ENCODE data around the gene R3HDM2. TPM values are rescaled to one million over a fixed set of nuclear protein-coding genes. Genes with fewer than 3 reads are reported as not detected.

The R3HDM2 gene
- total and polyA plus RNA-seq, 7 experiments from 2014 or later = 13.7 to 145 (median 111) TPM

- Histone ChIP-seq H3K27ac (ENCODE audit: low read depth, low read length) (no peak overlapping the region), H3K27me3 (ENCODE audit: control insufficient read depth in 2 of 2, insufficient read depth in 2 of 2, low read length in 2 of 2) (peaks cover 11 to 60% of the 10 kb centered on the region in 2 donors), H3K9me3 (ENCODE audit: control insufficient read depth in 2 of 3, low read length in 3 of 3) (no peaks in the 10 kb centered on the region), H3K4me3 (ENCODE audit: low read length) (no peak overlapping the region), H3K4me1 (ENCODE audit: control insufficient read depth in 2 of 2, insufficient read depth in 2 of 2, low read length in 2 of 2) (peaks cover 27 to 34% of the 10 kb centered on the region in 2 donors), H3K36me3 (ENCODE audit: control insufficient read depth in 2 of 3, insufficient read depth in 3 of 3, low read length in 3 of 3) (no peaks in the 10 kb centered on the region)
- CTCF ChIA-PET = interaction anchor here (0.7 to 5.3 kb wide), 2 partner anchors 16 to 27 kb away, joined by 3 to 156 read pairs; a partner anchor contains a TSS
- no peaks in the 10 kb centered on the region for H3K36me3 Mint-ChIP-seq
- peak overlapping the region; percentile 25 to 84 (median 68) for H3K4me3 Mint-ChIP-seq
- ATAC-seq = peak; percentile 33
- POLR2A ChIA-PET = interaction anchor here (0.7 kb wide), 1 partner anchor 27 kb away, joined by 3 read pairs; no protein-coding TSS in a partner anchor
- peaks cover 59 to 65% (median 61%) of the 10 kb centered on the region in 5 donors for H3K27me3 Mint-ChIP-seq
- peak overlapping the region in 2 of 9 donors; percentile 0 to 39 for H3K27ac Mint-ChIP-seq
- intact Hi-C loops (cut with micrococcal nuclease) = loop anchor here in 1 of 2 donors (2.0 kb wide), 1 partner anchor 247 kb away; no protein-coding TSS in a partner anchor
- DNase-seq = peak in 1 of 9 donors; percentile 34
- H3K4me1 Mint-ChIP-seq = peaks cover 30 to 53% (median 39%) of the 10 kb centered on the region in 7 donors
- peaks cover 0 to 3% (median 0%) of the 10 kb centered on the region in 11 donors for H3K9me3 Mint-ChIP-seq
Observed at GRCh38 chr12:57215668-57216013, 215.2 kb downstream of the R3HDM2 start.

- H3K4me3 ChIP-seq (ENCODE audit: low read length) = no peak overlapping the region
- H3K4me1 ChIP-seq (ENCODE audit: control insufficient read depth in 2 of 2, insufficient read depth in 2 of 2, low read length in 2 of 2) = peaks cover 27 to 34% of the 10 kb centered on the region in 2 donors
- H3K9me3 ChIP-seq (ENCODE audit: control insufficient read depth in 2 of 3, low read length in 3 of 3) = no peaks in the 10 kb centered on the region
- no peaks in the 10 kb centered on the region for H3K36me3 ChIP-seq (ENCODE audit: control insufficient read depth in 2 of 3, insufficient read depth in 3 of 3, low read length in 3 of 3)
- H3K4me1 Mint-ChIP-seq = peaks cover 28 to 51% (median 37%) of the 10 kb centered on the region in 7 donors
- ATAC-seq (no peak), DNase-seq (no peak)
- intact Hi-C loops (cut with micrococcal nuclease) = no loop called here
- peaks cover 0 to 2% (median 0%) of the 10 kb centered on the region in 11 donors for H3K9me3 Mint-ChIP-seq
- H3K27ac ChIP-seq (ENCODE audit: low read depth, low read length) = no peak overlapping the region
- CTCF ChIA-PET = interaction anchor here (1.2 to 5.3 kb wide), 8 partner anchors 10 to 91 kb away, joined by 4 to 156 read pairs (median 6); partner anchors contain the start of gene SHMT2
- H3K27me3 ChIP-seq (ENCODE audit: control insufficient read depth in 2 of 2, insufficient read depth in 2 of 2, low read length in 2 of 2) = peaks cover 9 to 58% of the 10 kb centered on the region in 2 donors
- no peaks in the 10 kb centered on the region for H3K36me3 Mint-ChIP-seq
- POLR2A ChIA-PET = interaction anchor here (0.7 to 3.0 kb wide), 4 partner anchors 14 to 27 kb away, joined by 3 to 23 read pairs (median 14); partner anchors contain the start of gene SHMT2
- peak overlapping the region in 9 of 10 donors; percentile 25 to 84 (median 64) for H3K4me3 Mint-ChIP-seq
- peaks cover 56 to 63% (median 59%) of the 10 kb centered on the region in 5 donors for H3K27me3 Mint-ChIP-seq
- peak overlapping the region in 1 of 9 donors; percentile 39 for H3K27ac Mint-ChIP-seq
Observed at GRCh38 chr12:57215065-57215464, 215.8 kb downstream of the R3HDM2 start.

- ChIA-PET POLR2A (interaction anchor here (0.9 to 3.0 kb wide), 5 partner anchors 12 to 28 kb away, joined by 3 to 23 read pairs (median 10); partner anchors contain the start of gene SHMT2), CTCF (interaction anchor here (0.5 to 5.3 kb wide), 14 partner anchors 9 to 502 kb away, joined by 3 to 156 read pairs (median 4); partner anchors contain the start of genes SHMT2 and STAC3)
- peaks cover 9 to 51% of the 10 kb centered on the region in 2 donors for H3K27me3 ChIP-seq (ENCODE audit: control insufficient read depth in 2 of 2, insufficient read depth in 2 of 2, low read length in 2 of 2)
- intact Hi-C loops (cut with micrococcal nuclease) = loop anchor here in 1 of 2 donors (1.0 kb wide), 1 partner anchor 29 kb away; no protein-coding TSS in a partner anchor
- Mint-ChIP-seq H3K27ac (peak overlapping the region in 3 of 9 donors; percentile 10 to 52 (median 11)), H3K4me1 (peaks cover 28 to 46% (median 34%) of the 10 kb centered on the region in 7 donors), H3K9me3 (no peaks in the 10 kb centered on the region), H3K36me3 (no peaks in the 10 kb centered on the region), H3K27me3 (peaks cover 50 to 57% (median 52%) of the 10 kb centered on the region in 5 donors), H3K4me3 (peak overlapping the region in 9 of 10 donors; percentile 20 to 81 (median 51))
- no peaks in the 10 kb centered on the region for H3K36me3 ChIP-seq (ENCODE audit: control insufficient read depth in 2 of 3, insufficient read depth in 3 of 3, low read length in 3 of 3)
- DNase-seq = peak in 8 of 9 donors; percentile 43 to 72 (median 63)
- H3K9me3 ChIP-seq (ENCODE audit: control insufficient read depth in 2 of 3, low read length in 3 of 3) = no peaks in the 10 kb centered on the region
- peaks cover 27 to 34% of the 10 kb centered on the region in 2 donors for H3K4me1 ChIP-seq (ENCODE audit: control insufficient read depth in 2 of 2, insufficient read depth in 2 of 2, low read length in 2 of 2)
- no peak overlapping the region for H3K27ac ChIP-seq (ENCODE audit: low read depth, low read length)
- H3K4me3 ChIP-seq (ENCODE audit: low read length) = no peak overlapping the region
- ATAC-seq = peak; percentile 59
Observed at GRCh38 chr12:57214398-57214781, 216.5 kb downstream of the R3HDM2 start.

- H3K27me3 ChIP-seq (ENCODE audit: control insufficient read depth in 2 of 2, insufficient read depth in 2 of 2, low read length in 2 of 2) = peaks cover 9 to 46% of the 10 kb centered on the region in 2 donors
- Mint-ChIP-seq H3K27me3 (peaks cover 45 to 52% (median 47%) of the 10 kb centered on the region in 5 donors), H3K27ac (peak overlapping the region in 2 of 9 donors; percentile 10 to 11), H3K9me3 (no peaks in the 10 kb centered on the region), H3K4me3 (peak overlapping the region in 6 of 10 donors; percentile 20 to 62 (median 48)), H3K4me1 (peaks cover 28 to 45% (median 34%) of the 10 kb centered on the region in 7 donors), H3K36me3 (no peaks in the 10 kb centered on the region)
- H3K4me3 ChIP-seq (ENCODE audit: low read length) = no peak overlapping the region
- ATAC-seq (no peak), DNase-seq (no peak)
- no peak overlapping the region for H3K27ac ChIP-seq (ENCODE audit: low read depth, low read length)
- H3K9me3 ChIP-seq (ENCODE audit: control insufficient read depth in 2 of 3, low read length in 3 of 3) = no peaks in the 10 kb centered on the region
- intact Hi-C loops (cut with micrococcal nuclease) = loop anchor here (1.0 to 2.0 kb wide), 3 partner anchors 25 to 249 kb away; no protein-coding TSS in a partner anchor
- CTCF ChIA-PET = interaction anchor here (0.5 to 5.3 kb wide), 17 partner anchors 9 to 503 kb away, joined by 3 to 156 read pairs (median 4); partner anchors contain the start of genes SHMT2 and STAC3
- POLR2A ChIA-PET = interaction anchor here (0.9 to 3.0 kb wide), 5 partner anchors 12 to 28 kb away, joined by 3 to 23 read pairs (median 10); partner anchors contain the start of gene SHMT2
- H3K4me1 ChIP-seq (ENCODE audit: control insufficient read depth in 2 of 2, insufficient read depth in 2 of 2, low read length in 2 of 2) = peaks cover 27 to 34% of the 10 kb centered on the region in 2 donors
- H3K36me3 ChIP-seq (ENCODE audit: control insufficient read depth in 2 of 3, insufficient read depth in 3 of 3, low read length in 3 of 3) = no peaks in the 10 kb centered on the region
Observed at GRCh38 chr12:57213763-57214397, 217.0 kb downstream of the R3HDM2 start.

GRCh38 chr12:57213058-57213715, 217.7 kb downstream of the R3HDM2 start:
- H3K4me3 Mint-ChIP-seq = peak overlapping the region in 8 of 10 donors; percentile 5 to 42 (median 24)
- H3K4me3 ChIP-seq (ENCODE audit: low read length) = no peak overlapping the region
- peaks cover 28 to 40% (median 34%) of the 10 kb centered on the region in 7 donors for H3K4me1 Mint-ChIP-seq
- no peaks in the 10 kb centered on the region for H3K36me3 ChIP-seq (ENCODE audit: control insufficient read depth in 2 of 3, insufficient read depth in 3 of 3, low read length in 3 of 3)
- peaks cover 38 to 45% (median 40%) of the 10 kb centered on the region in 5 donors for H3K27me3 Mint-ChIP-seq
- no peaks in the 10 kb centered on the region for H3K9me3 ChIP-seq (ENCODE audit: control insufficient read depth in 2 of 3, low read length in 3 of 3)
- ATAC-seq (peak; percentile 84), DNase-seq (peak; percentile 67 to 86 (median 81))
- H3K27ac Mint-ChIP-seq = peak overlapping the region in 4 of 9 donors; percentile 10 to 90 (median 50)
- ChIA-PET POLR2A (interaction anchor here (1.2 to 3.0 kb wide), 4 partner anchors 16 to 29 kb away, joined by 6 to 23 read pairs (median 14); partner anchors contain the start of gene SHMT2), CTCF (interaction anchor here (0.6 to 5.3 kb wide), 14 partner anchors 10 to 823 kb away, joined by 3 to 156 read pairs (median 4); partner anchors contain the start of genes SHMT2 and STAC3)
- peaks cover 9 to 41% of the 10 kb centered on the region in 2 donors for H3K27me3 ChIP-seq (ENCODE audit: control insufficient read depth in 2 of 2, insufficient read depth in 2 of 2, low read length in 2 of 2)
- intact Hi-C loops (cut with micrococcal nuclease) = loop anchor here (1.0 to 2.0 kb wide), 3 partner anchors 26 to 250 kb away; no protein-coding TSS in a partner anchor
- peaks cover 27 to 34% of the 10 kb centered on the region in 2 donors for H3K4me1 ChIP-seq (ENCODE audit: control insufficient read depth in 2 of 2, insufficient read depth in 2 of 2, low read length in 2 of 2)
- H3K27ac ChIP-seq (ENCODE audit: low read depth, low read length) = no peak overlapping the region
- H3K36me3 Mint-ChIP-seq = no peaks in the 10 kb centered on the region
- H3K9me3 Mint-ChIP-seq = no peaks in the 10 kb centered on the region

All from naive thymus-derived CD4-positive, alpha-beta T cell (primary cell).